SK-N-SH (cell line): ENCODE data around the gene MAB21L3.

ENCODE experiments used
- CTCF ChIP-seq: fragments of 200-600 bp; sonication (generic); IDR thresholded peaks from 2 replicates; pipeline ENCODE4 v1.6.1; 2017; ENCODE audit warnings: antibody characterized with exemption, mild to moderate bottlenecking, moderate library complexity
- EZH2phosphoT487 ChIP-seq: fragments of 200-600 bp; sonication (generic); IDR thresholded peaks from 2 replicates; pipeline ENCODE4 v1.6.1; 2017; ENCODE audit warnings: low read depth, mixed run types, mild to moderate bottlenecking, antibody characterized with exemption, moderate library complexity, borderline replicate concordance
- GABPA ChIP-seq: IDR thresholded peaks from 2 replicates; pipeline ENCODE4 v1.4.0; 2012; ENCODE audit warnings: low read depth, mild to moderate bottlenecking
- NFIC ChIP-seq: IDR thresholded peaks from 2 replicates; pipeline ENCODE4 v1.4.0; 2012; ENCODE audit warnings: borderline replicate concordance
- POLR2AphosphoS5 ChIP-seq: IDR thresholded peaks from 2 replicates; pipeline ENCODE4 v1.6.1; 2012; ENCODE audit warnings: low read depth, low read length
- USF2 ChIP-seq: fragments of 150-350 bp; IDR thresholded peaks from 2 replicates; pipeline ENCODE4 v1.6.1; 2017; ENCODE audit warnings: antibody characterized with exemption, low read length, low read depth, borderline replicate concordance
- YY1 ChIP-seq: IDR thresholded peaks from 2 replicates; pipeline ENCODE4 v1.4.0; 2012; ENCODE audit warnings: low read depth, mild to moderate bottlenecking

- TF ChIP-seq CTCF: no peak
- TF ChIP-seq GABPA: no peak
- no peak for TF ChIP-seq USF2
- no peak for TF ChIP-seq EZH2phosphoT487
- TF ChIP-seq NFIC: no peak
- TF ChIP-seq YY1: no peak
- TF ChIP-seq POLR2AphosphoS5: no peak
Measured at GRCh38 chr1:116170721-116171589, 59.8 kb downstream of the MAB21L3 start.
